Prostate gland (tissue), 2 donors: Measurements from ENCODE around the gene RFTN1.

Source experiments
- CTCF ChIP-seq, 4 experiments: fragments of 200-600 bp in 2 of 4; fragments of 450-650 bp in 2 of 4; sonication (generic) in 2 of 4; IDR thresholded peaks; 1 replicate in 3 of 4; 2 replicates in 1 of 4; pipeline ENCODE4 v1.5.1; 2016 to 2019; ENCODE audit warnings: antibody characterized with exemption in 4 of 4, mild to moderate bottlenecking in 2 of 4, moderate library complexity in 2 of 4
- POLR2A ChIP-seq: fragments of 450-650 bp; IDR thresholded peaks from one replicate; pipeline ENCODE4 v1.6.1; 2016; ENCODE audit warnings: antibody characterized with exemption, mild to moderate bottlenecking

DNA sequence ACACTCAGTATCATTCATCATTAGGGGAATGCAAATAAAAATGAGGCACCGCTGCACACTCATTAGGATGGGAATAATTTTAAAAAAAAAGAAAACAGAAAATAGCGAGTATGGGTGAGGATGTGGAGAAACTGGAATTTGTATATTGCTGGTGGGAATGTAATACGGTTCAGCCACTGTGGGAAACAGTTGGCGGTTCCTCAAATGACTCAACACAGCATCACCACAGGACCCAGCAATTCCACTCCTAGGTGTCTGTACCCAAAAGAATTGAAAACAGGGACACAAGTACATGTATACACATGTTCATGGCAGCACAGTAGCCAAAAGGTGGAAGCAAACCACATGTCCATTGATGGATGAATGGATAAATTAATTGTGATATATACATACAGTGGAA lies 35.2 kb upstream of the RFTN1 start:
- TF ChIP-seq CTCF (IDR thresholded peaks at IDR 0.05) (no peak), POLR2A (no peak)
